K562 (cell line): Measurements from ENCODE around the gene DCLK2. TPM values are rescaled to one million over a fixed set of nuclear protein-coding genes. Genes with fewer than 3 reads are reported as not detected.

Source experiments
- ATAC-seq: fragments of 200-7000 bp; cut with Tn5 transposase; 3 replicates; pipeline ENCODE4 v1.9.1; 2020; ENCODE audit warnings: moderate library complexity
- BruUV-seq: library from RNA; stranded (reverse); fragments of 400-500 nt; replicated peaks from 2 replicates; lab custom pipeline; 2021; lab: Mats Ljungman, UMichigan
- CTCF ChIA-PET: fragments of 300-600 bp; formaldehyde crosslinking; extraction: SDS; loops from one replicate; lab custom pipeline; 2021; ENCODE audit warnings: low intra/inter-chr PET ratio; lab: Yijun Ruan, JAX
- POLR2A ChIA-PET: fragments of 300-600, 350-650 bp; sonication (Branson Sonifier 250); formaldehyde crosslinking; extraction: SDS; loops from one replicate; lab custom pipeline; 2021; ENCODE audit warnings: antibody characterized with exemption, inconsistent platforms; lab: Yijun Ruan, JAX
- DNase-seq, 4 experiments: peaks; one replicate each; pipeline versions ENCODE4 v3.0.0 to v3.0.0-alpha.2; 2011 to 2018; ENCODE audit warnings: low spot score in 3 of 4, mixed read lengths in 3 of 4; ENCODE audit errors: extremely low read depth in 1 of 4
- FAIRE-seq: peaks from 2 replicates; lab custom pipeline; 2011; peaks lifted over from hg19 to GRCh38; lab: Jason Lieb, UNC
- H2AFZ ChIP-seq: 2 replicates; pipeline ENCODE4 v1.6.0; 2011; ENCODE audit warnings: low read depth, low read length, control low read depth, inconsistent platforms
- H3K27ac ChIP-seq: fragments of 200-600 bp; 3 replicates; pipeline ENCODE4 v1.8.0; 2011; ENCODE audit warnings: low read depth, mild to moderate bottlenecking, control low read depth, inconsistent platforms, low read length, moderate library complexity, mixed read lengths; ENCODE audit errors: extremely low read depth
- H3K27me3 ChIP-seq, 2 experiments: fragments of 300-600 bp in 1 of 2; 2 replicates in 1 of 2; 3 replicates in 1 of 2; pipeline versions ENCODE4 v1.6.0 to v1.8.0; 2011; ENCODE audit warnings: inconsistent platforms in 2 of 2, low read length in 2 of 2, mild to moderate bottlenecking in 1 of 2, mixed read lengths in 1 of 2, moderate library complexity in 1 of 2; ENCODE audit not compliant: control insufficient read depth in 2 of 2, insufficient read depth in 2 of 2
- H3K36me3 ChIP-seq: fragments of 300-600 bp; 3 replicates; pipeline ENCODE4 v1.8.0; 2011; ENCODE audit warnings: mild to moderate bottlenecking, low read length, inconsistent platforms; ENCODE audit not compliant: control insufficient read depth, insufficient read depth
- H3K4me1 ChIP-seq, 2 experiments: fragments of 200-600 bp in 1 of 2; replicated peaks in 1 of 2; 2 replicates in 1 of 2; 3 replicates in 1 of 2; pipeline versions ENCODE4 v1.5.1 to v1.8.0; 2011; ENCODE audit warnings: inconsistent platforms in 2 of 2, low read length in 2 of 2, mild to moderate bottlenecking in 1 of 2, mixed read lengths in 1 of 2, moderate library complexity in 1 of 2; ENCODE audit not compliant: control insufficient read depth in 2 of 2, insufficient read depth in 2 of 2
- H3K4me2 ChIP-seq: 2 replicates; pipeline ENCODE4 v1.6.1; 2011; ENCODE audit warnings: low read length, control low read depth, inconsistent platforms, mixed read lengths; ENCODE audit not compliant: insufficient read depth
- H3K4me3 ChIP-seq: fragments of 200-600 bp; sonication (generic), shearing (Covaris generic); 2 replicates; pipeline ENCODE4 v1.5.1; 2016; ENCODE audit warnings: control low read depth, inconsistent platforms
- H3K79me2 ChIP-seq: fragments of 200-600 bp; 3 replicates; pipeline ENCODE4 v1.8.0; 2011; ENCODE audit warnings: low read length, inconsistent platforms; ENCODE audit not compliant: control insufficient read depth, insufficient read depth
- H3K9ac ChIP-seq, 2 experiments: 2 replicates each; pipeline versions ENCODE4 v1.6.0 to v1.6.1; 2011; ENCODE audit warnings: low read depth in 2 of 2, low read length in 2 of 2, control low read depth in 1 of 2, inconsistent platforms in 1 of 2, mild to moderate bottlenecking in 1 of 2, mixed read lengths in 1 of 2; ENCODE audit not compliant: insufficient read depth in 1 of 2
- H3K9me1 ChIP-seq: one replicate; pipeline ENCODE4 v1.6.0; 2011; ENCODE audit warnings: inconsistent platforms, mild to moderate bottlenecking, low read length, moderate library complexity; ENCODE audit not compliant: control insufficient read depth, insufficient read depth
- H3K9me3 ChIP-seq: replicated peaks from 2 replicates; pipeline ENCODE4 v1.5.1; 2011; ENCODE audit warnings: low read depth, low read length, inconsistent platforms; ENCODE audit not compliant: control insufficient read depth, insufficient read depth
- H4K20me1 ChIP-seq: replicated peaks from 2 replicates; pipeline ENCODE4 v1.6.1; 2011; ENCODE audit warnings: low read length, inconsistent platforms, mixed read lengths; ENCODE audit not compliant: control insufficient read depth, insufficient read depth
- KAT8 ChIP-seq: fragments of 450-650 bp; IDR thresholded peaks from 2 replicates; pipeline ENCODE4 v1.6.1; 2016; ENCODE audit warnings: low read depth, mild to moderate bottlenecking
- WGBS: fragments of 100-300 bp; shearing (Covaris generic); methylation state at CpG from one replicate; pipeline ENCODE4 v1.1.6; 2016; ENCODE audit warnings: low coverage, mixed read lengths; ENCODE audit not compliant: insufficient coverage; ENCODE audit errors: missing lambda C conversion rate; 5-methylcytosine and 5-hydroxymethylcytosine counted together
- in situ Hi-C: fragments of 300-500 bp; cut with MboI; formaldehyde crosslinking; loops from 4 replicates; pipeline ENCODE4 v1.15.0; 2018; ENCODE audit warnings: inconsistent platforms, mixed read lengths
- intact Hi-C: fragments of 100-400 bp; cut with micrococcal nuclease; formaldehyde crosslinking; loops from 2 replicates; pipeline ENCODE4 v1.14.2; 2022
- polyA plus RNA-seq, 8 experiments: library from polyadenylated mRNA; depleted of rRNA in 4 of 8; stranded (reverse) in 5 of 8; unstranded in 3 of 8; fragments of >200 nt; fragmentation: Nextera tagmentation in 2 of 8; fragmentation: Illumina TruSeq in 1 of 8; extraction: Ambion mirVana in 2 of 8; extraction: Trizol in 1 of 8; gene quantifications; 2 replicates each; pipeline versions ENCODE4 v1.2.1 to v1.2.3, GENCODE V29; 2011 to 2014; ENCODE audit warnings: inconsistent platforms in 1 of 8, missing spikeins in 1 of 8
- total RNA-seq, 7 experiments: library from RNA; depleted of rRNA in 6 of 7; stranded (reverse); fragments of >200 nt in 6 of 7; fragmentation: Illumina TruSeq in 2 of 7; extraction: Trizol in 2 of 7; gene quantifications; 2 replicates each; pipeline versions ENCODE4 v1.2.1 to v1.2.3, GENCODE V29; 2011 to 2021; ENCODE audit warnings: low replicate concordance in 1 of 7
- TF ChIP-seq, protein P1 (sequence below): fragments of 450-650 bp; IDR thresholded peaks from 2 replicates; pipeline ENCODE4 v1.6.1; 2017; ENCODE audit warnings: antibody characterized with exemption
- TF ChIP-seq, protein P2 (sequence below), 2 experiments: fragments of 450-650 bp in 1 of 2; sonication (generic) in 1 of 2; formaldehyde crosslinking in 1 of 2; IDR thresholded peaks in 1 of 2; conservative IDR thresholded peaks in 1 of 2; 2 replicates each; pipeline versions ENCODE4 v1.6.1 to v1.8.1; 2016 to 2023; ENCODE audit warnings: mild to moderate bottlenecking in 2 of 2, moderate library complexity in 2 of 2, inconsistent platforms in 1 of 2, missing genetic modification reagents in 1 of 2

Gene DCLK2
- total and polyA plus RNA-seq, 9 of the 15 experiments (the other 6 are each of a cell fraction or from before 2014, with no cell fraction given) = not detected

DNA sequence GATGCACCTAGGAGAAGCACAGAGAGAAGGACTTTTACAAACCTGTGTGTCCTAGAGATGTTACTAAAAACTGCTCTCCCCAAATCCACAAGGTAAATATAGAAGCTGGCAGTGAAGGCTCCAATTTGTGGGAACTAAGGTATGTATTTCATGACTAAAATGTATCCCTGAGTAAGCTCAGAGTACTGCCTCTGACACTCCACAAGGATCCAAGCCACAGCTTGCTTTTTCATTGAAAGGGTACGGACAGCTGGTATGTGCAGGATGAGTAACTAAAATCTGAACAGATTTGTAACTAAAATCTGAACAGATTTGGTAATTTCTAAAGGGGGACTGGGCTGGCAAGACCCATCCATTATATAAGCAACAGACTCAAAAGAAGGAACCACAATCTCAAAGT, 187.6 kb downstream of the DCLK2 start (continued):
- TF ChIP-seq, protein P1, sequence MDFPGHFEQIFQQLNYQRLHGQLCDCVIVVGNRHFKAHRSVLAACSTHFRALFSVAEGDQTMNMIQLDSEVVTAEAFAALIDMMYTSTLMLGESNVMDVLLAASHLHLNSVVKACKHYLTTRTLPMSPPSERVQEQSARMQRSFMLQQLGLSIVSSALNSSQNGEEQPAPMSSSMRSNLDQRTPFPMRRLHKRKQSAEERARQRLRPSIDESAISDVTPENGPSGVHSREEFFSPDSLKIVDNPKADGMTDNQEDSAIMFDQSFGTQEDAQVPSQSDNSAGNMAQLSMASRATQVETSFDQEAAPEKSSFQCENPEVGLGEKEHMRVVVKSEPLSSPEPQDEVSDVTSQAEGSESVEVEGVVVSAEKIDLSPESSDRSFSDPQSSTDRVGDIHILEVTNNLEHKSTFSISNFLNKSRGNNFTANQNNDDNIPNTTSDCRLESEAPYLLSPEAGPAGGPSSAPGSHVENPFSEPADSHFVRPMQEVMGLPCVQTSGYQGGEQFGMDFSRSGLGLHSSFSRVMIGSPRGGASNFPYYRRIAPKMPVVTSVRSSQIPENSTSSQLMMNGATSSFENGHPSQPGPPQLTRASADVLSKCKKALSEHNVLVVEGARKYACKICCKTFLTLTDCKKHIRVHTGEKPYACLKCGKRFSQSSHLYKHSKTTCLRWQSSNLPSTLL = no peak

DNA sequence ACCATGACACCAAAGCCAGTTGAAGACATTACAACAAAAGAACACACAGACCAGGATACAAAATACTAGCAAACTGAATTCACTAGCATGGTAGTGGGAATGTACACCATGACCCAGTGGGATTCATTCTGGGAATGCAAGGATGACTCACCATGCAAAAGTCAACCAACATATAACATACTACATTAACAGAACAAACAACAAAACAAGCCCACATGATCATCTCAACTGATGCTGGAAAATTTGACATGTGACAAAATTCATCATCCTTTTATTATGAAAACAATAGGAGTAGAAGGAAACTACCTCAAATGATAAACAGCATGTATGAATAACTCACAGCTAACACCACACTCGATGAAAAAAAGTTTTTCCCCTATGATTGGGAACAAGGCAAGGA, 190.2 kb downstream of the DCLK2 start:
- DNase-seq (no peak), ATAC-seq (no peak), FAIRE-seq (no peak)
- H3K27ac ChIP-seq = no peak overlapping the region
- H3K4me3 ChIP-seq = no peak overlapping the region
- no peak overlapping the region for H3K9ac ChIP-seq
- POLR2A ChIA-PET = no interaction called here
- WGBS = 62% methylated on average over 1 of the region's 1 CpG
- H2AFZ ChIP-seq = no peak overlapping the region
- H3K4me2 ChIP-seq = no peak overlapping the region
- in situ Hi-C loops = no loop called here
- no peaks in the 10 kb centered on the region for H4K20me1 ChIP-seq
- H3K27me3 ChIP-seq = no peaks in the 10 kb centered on the region
- no peak for TF ChIP-seq KAT8
- TF ChIP-seq, protein P2, sequence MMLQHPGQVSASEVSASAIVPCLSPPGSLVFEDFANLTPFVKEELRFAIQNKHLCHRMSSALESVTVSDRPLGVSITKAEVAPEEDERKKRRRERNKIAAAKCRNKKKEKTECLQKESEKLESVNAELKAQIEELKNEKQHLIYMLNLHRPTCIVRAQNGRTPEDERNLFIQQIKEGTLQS (IDR thresholded peaks at IDR 0.05) = 0 out of 2 replicates have a peak, but pooled peaks have one; percentile 32
- TF ChIP-seq, protein P2 (CRISPR knock-in tag; conservative IDR thresholded peaks at IDR 0.05) = no peak
- TF ChIP-seq, all 486 proteins: peak for 1
- H3K4me1 ChIP-seq = no peaks in the 10 kb centered on the region; a peak in 1 of 5 replicates
- BruUV-seq = no TSS peak
- intact Hi-C loops = no loop called here
- no peaks in the 10 kb centered on the region for H3K9me1 ChIP-seq
- CTCF ChIA-PET = no interaction called here
- H3K79me2 ChIP-seq = no peaks in the 10 kb centered on the region
- H3K9me3 ChIP-seq = no peaks in the 10 kb centered on the region
- peaks cover 19% of the 10 kb centered on the region; the same call in 1 of the 3 replicates for H3K36me3 ChIP-seq
